ENCODE data around the gene GATAD2A. TPM values are rescaled to one million over a fixed set of nuclear protein-coding genes. Genes with fewer than 3 reads are reported as not detected.

GATAD2A gene
- total RNA-seq, 2 donors from 2014 or later, result 100 to 126 TPM

- DNase-seq (peak; percentile 52 to 58), ATAC-seq (replicated peaks in 1 of 2) (peak; percentile 94 to 96)
- Mint-ChIP-seq H3K27me3 (ENCODE audit: low read depth) (no peaks in the 10 kb centered on the region), H3K4me1 (ENCODE audit: low read depth) (peaks cover 72% of the 10 kb centered on the region), H3K4me3 (peak overlapping the region; percentile 6 to 19), H3K36me3 (ENCODE audit: insufficient read depth in 2 of 2) (peaks cover 4% of the 10 kb centered on the region in 2 donors), H3K9me3 (peaks cover 0 to 2% of the 10 kb centered on the region in 2 donors), H3K27ac (no peak overlapping the region)
These were observed 15.3 kb downstream of the GATAD2A start for GRCh38 chr19:19420570-19421298.

DNA sequence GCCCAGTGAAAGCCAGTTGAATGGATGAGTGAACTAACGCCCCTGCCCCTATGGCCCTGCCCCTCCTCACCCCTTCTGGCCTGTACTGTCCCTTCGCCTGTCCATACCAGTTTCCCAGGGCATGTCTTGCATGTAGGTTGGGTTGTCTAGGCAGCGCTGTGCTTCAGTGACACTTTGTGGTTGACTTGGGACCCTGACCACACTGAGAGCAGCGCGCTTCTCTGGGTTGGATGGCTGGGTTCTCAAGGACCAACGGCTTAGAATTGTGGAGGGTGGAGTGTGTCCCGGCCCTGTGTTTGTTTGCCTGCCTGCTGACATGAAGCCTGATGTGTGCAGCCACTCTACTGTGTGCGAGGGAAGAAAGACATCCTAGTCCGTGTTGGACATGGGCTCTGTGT, 15.8 kb downstream of the GATAD2A start:
- peaks cover 2 to 4% of the 10 kb centered on the region in 2 donors for H3K36me3 Mint-ChIP-seq (ENCODE audit: insufficient read depth in 2 of 2)
- DNase-seq (no peak), ATAC-seq (replicated peaks in 1 of 2) (no peak)
- peaks cover 0 to 2% of the 10 kb centered on the region in 2 donors for H3K9me3 Mint-ChIP-seq
- H3K4me1 Mint-ChIP-seq (ENCODE audit: low read depth), result peaks cover 72% of the 10 kb centered on the region
- no peak overlapping the region for H3K4me3 Mint-ChIP-seq
- no peaks in the 10 kb centered on the region for H3K27me3 Mint-ChIP-seq (ENCODE audit: low read depth)
- no peak overlapping the region for H3K27ac Mint-ChIP-seq

DNA sequence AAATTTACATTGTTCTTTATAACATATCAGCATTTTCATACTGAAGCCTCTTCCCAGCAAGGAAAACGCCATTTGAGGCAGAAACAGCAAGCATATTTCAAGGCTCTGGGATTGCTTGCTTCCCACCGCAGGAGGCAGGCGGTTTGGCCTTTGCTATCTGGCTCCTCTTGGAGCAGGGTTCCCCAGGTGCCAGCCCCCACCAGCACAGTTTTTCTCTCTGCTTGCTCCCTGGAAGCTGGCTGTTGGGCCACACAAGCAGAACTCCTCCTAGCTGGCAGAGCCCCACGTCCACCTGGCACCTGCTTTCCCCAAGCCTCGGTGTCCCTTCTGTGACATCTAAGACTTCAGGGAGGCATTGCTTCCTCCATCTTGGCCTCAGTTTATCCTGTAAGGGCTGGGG, 16.7 kb downstream of the GATAD2A start:
- no peak for ATAC-seq (replicated peaks in 1 of 2)
- H3K27ac Mint-ChIP-seq, result no peak overlapping the region
- H3K4me1 Mint-ChIP-seq (ENCODE audit: low read depth), result peaks cover 72% of the 10 kb centered on the region
- no peak for DNase-seq
- H3K9me3 Mint-ChIP-seq, result peaks cover 0 to 2% of the 10 kb centered on the region in 2 donors
- H3K27me3 Mint-ChIP-seq (ENCODE audit: low read depth), result no peaks in the 10 kb centered on the region
- no peak overlapping the region for H3K4me3 Mint-ChIP-seq
- H3K36me3 Mint-ChIP-seq (ENCODE audit: insufficient read depth in 2 of 2), result peaks cover 2 to 4% of the 10 kb centered on the region in 2 donors

GRCh38 chr19:19423322-19423721, 17.8 kb downstream of the GATAD2A start:
- peaks cover 0 to 2% of the 10 kb centered on the region in 2 donors for H3K9me3 Mint-ChIP-seq
- H3K27ac Mint-ChIP-seq, result no peak overlapping the region
- peaks cover 70% of the 10 kb centered on the region for H3K4me1 Mint-ChIP-seq (ENCODE audit: low read depth)
- DNase-seq (no peak), ATAC-seq (replicated peaks in 1 of 2) (no peak)
- H3K4me3 Mint-ChIP-seq, result no peak overlapping the region
- H3K27me3 Mint-ChIP-seq (ENCODE audit: low read depth), result no peaks in the 10 kb centered on the region
- peaks cover 2 to 6% of the 10 kb centered on the region in 2 donors for H3K36me3 Mint-ChIP-seq (ENCODE audit: insufficient read depth in 2 of 2)

DNA sequence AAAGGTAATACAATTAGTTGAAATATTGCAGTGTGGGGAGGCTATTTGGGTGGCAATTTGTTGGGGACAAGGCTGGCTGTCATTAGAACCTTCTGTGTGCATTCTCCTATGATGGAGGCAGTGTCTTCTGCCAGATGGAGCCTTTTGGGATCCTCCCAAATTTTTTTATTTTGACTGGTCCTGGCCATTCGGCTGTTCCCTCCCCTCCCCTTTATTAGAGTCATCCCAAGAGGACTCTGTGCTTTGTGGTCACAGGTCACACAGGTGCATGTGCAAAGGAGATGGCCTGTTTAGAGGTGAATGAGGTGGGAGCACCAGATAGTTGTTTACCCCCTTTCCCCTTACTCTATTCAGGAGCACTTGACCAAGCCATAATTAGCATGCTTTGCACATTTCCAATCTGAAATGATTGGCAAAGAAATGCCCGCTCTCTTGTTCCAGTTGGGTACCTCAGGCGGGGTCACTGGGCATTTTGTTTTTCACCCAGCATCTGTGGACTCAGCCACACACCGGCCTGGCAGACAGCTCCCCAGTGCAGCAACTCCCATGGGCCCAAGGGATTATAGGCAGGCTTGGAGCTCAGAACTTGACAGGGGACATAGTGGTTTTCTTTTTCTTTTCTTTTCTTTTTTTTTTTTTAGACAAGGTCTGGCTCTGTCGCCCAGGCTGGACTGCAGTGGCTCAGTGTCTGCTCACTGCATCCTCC, 19.8 kb downstream of the GATAD2A start:
- Mint-ChIP-seq H3K27ac (peak overlapping the region; percentile 38), H3K36me3 (ENCODE audit: insufficient read depth in 2 of 2) (peaks cover 2 to 7% of the 10 kb centered on the region in 2 donors), H3K27me3 (ENCODE audit: low read depth) (no peaks in the 10 kb centered on the region), H3K4me3 (no peak overlapping the region), H3K4me1 (ENCODE audit: low read depth) (peaks cover 59% of the 10 kb centered on the region), H3K9me3 (peaks cover 0 to 2% of the 10 kb centered on the region in 2 donors)
- DNase-seq, result no peak
- ATAC-seq (replicated peaks in 1 of 2), result no peak

GRCh38 chr19:19426216-19426615, 20.7 kb downstream of the GATAD2A start:
- peaks cover 54% of the 10 kb centered on the region for H3K4me1 Mint-ChIP-seq (ENCODE audit: low read depth)
- H3K27ac Mint-ChIP-seq, result peak overlapping the region; percentile 19

DNA sequence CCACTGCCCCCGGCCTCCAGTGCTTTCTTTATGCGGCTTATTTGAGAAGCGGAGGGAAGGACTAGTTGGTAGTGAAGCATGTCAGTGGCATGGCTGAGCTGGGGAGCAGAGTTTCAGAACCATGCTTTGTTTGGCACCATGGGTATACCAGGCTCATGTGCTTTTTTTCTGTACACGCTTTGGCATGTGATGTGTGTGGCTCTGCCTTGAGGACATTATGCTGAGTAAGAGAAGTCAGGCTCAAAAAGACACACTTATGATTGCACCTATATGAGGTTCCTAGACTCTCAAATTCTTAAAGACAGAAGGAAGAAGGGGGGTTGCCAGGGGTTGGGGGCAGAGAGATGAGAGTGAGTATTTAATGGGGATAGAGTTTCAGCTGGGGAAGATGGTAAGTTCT, 21.3 kb downstream of the GATAD2A start:
- ATAC-seq (replicated peaks in 1 of 2) (no peak), DNase-seq (no peak)
- Mint-ChIP-seq H3K27ac (no peak overlapping the region), H3K4me3 (no peak overlapping the region), H3K4me1 (ENCODE audit: low read depth) (peaks cover 54% of the 10 kb centered on the region), H3K9me3 (no peaks in the 10 kb centered on the region), H3K27me3 (ENCODE audit: low read depth) (no peaks in the 10 kb centered on the region), H3K36me3 (ENCODE audit: insufficient read depth in 2 of 2) (peaks cover 0 to 5% of the 10 kb centered on the region in 2 donors)

More at GRCh38 chr19:19426216-19426615, 20.7 kb downstream of the GATAD2A start:
- no peak overlapping the region for H3K4me3 Mint-ChIP-seq
- DNase-seq (no peak), ATAC-seq (replicated peaks in 1 of 2) (no peak)
- H3K36me3 Mint-ChIP-seq (ENCODE audit: insufficient read depth in 2 of 2), result peaks cover 0 to 5% of the 10 kb centered on the region in 2 donors
- no peaks in the 10 kb centered on the region for H3K9me3 Mint-ChIP-seq
- no peaks in the 10 kb centered on the region for H3K27me3 Mint-ChIP-seq (ENCODE audit: low read depth)

DNA sequence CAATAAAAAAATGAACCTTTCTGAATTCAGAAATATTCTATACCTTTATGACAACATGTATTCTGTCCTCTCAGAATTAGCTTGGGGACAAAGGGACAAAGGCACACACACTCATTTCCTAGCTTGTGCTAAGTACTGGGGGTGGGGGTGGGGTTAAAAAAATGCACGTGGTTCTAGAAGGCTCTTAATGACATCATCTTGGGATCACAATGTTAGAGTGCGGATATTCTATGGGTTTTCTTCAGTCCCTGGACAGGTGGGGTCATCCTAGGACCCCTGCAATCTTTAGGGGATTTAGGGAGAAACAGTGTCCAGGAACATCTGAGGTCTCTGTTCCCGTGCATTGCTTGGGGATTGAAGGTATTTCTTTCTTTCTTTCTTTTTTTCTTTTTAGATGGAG, 21.8 kb downstream of the GATAD2A start:
- ATAC-seq (replicated peaks in 1 of 2), result no peak
- Mint-ChIP-seq H3K27ac (no peak overlapping the region), H3K9me3 (no peaks in the 10 kb centered on the region), H3K27me3 (ENCODE audit: low read depth) (no peaks in the 10 kb centered on the region), H3K4me3 (no peak overlapping the region), H3K36me3 (ENCODE audit: insufficient read depth in 2 of 2) (peaks cover 0 to 5% of the 10 kb centered on the region in 2 donors), H3K4me1 (ENCODE audit: low read depth) (peaks cover 53% of the 10 kb centered on the region)
- DNase-seq, result no peak

DNA sequence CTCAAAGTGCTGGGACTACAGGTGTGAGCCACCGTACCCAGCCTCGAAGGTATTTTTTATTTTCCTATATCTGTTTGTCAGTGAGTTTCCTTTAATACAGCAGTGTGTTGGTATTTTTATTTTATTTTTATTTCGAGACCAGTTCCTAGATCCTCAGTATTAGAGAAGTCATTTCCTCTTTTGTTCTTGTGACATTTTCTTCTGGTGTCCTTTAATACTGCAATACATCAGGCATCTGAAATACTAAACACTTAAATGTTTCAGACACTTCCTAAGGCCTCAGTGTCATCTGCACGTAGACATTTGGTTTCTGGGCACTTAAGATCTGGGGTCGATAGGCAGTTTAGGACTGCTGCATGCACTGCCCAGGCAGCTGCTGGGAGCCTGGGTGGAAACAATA, 22.5 kb downstream of the GATAD2A start:
- no peak for ATAC-seq (replicated peaks in 1 of 2)
- Mint-ChIP-seq H3K4me1 (ENCODE audit: low read depth) (peaks cover 52% of the 10 kb centered on the region), H3K27ac (peak overlapping the region; percentile 84)

GRCh38 chr19:19428746-19429145, 23.3 kb downstream of the GATAD2A start:
- ATAC-seq (replicated peaks in 1 of 2), result no peak
- H3K36me3 Mint-ChIP-seq (ENCODE audit: insufficient read depth in 2 of 2), result peaks cover 0 to 3% of the 10 kb centered on the region in 2 donors
- H3K27me3 Mint-ChIP-seq (ENCODE audit: low read depth), result no peaks in the 10 kb centered on the region
- H3K27ac Mint-ChIP-seq, result no peak overlapping the region
- no peak for DNase-seq
- peaks cover 47% of the 10 kb centered on the region for H3K4me1 Mint-ChIP-seq (ENCODE audit: low read depth)
- no peak overlapping the region for H3K4me3 Mint-ChIP-seq
- no peaks in the 10 kb centered on the region for H3K9me3 Mint-ChIP-seq

More for the DNA sequence above, 22.5 kb downstream of the GATAD2A start:
- peaks cover 0 to 3% of the 10 kb centered on the region in 2 donors for H3K36me3 Mint-ChIP-seq (ENCODE audit: insufficient read depth in 2 of 2)
- no peaks in the 10 kb centered on the region for H3K27me3 Mint-ChIP-seq (ENCODE audit: low read depth)
- H3K9me3 Mint-ChIP-seq, result no peaks in the 10 kb centered on the region
- H3K4me3 Mint-ChIP-seq, result no peak overlapping the region
- DNase-seq, result no peak

GRCh38 chr19:19429361-19429760, 23.9 kb downstream of the GATAD2A start:
- peaks cover 50% of the 10 kb centered on the region for H3K4me1 Mint-ChIP-seq (ENCODE audit: low read depth)
- DNase-seq (no peak), ATAC-seq (replicated peaks in 1 of 2) (no peak)
- H3K9me3 Mint-ChIP-seq, result no peaks in the 10 kb centered on the region
- no peak overlapping the region for H3K27ac Mint-ChIP-seq
- H3K36me3 Mint-ChIP-seq (ENCODE audit: insufficient read depth in 2 of 2), result peaks cover 0 to 3% of the 10 kb centered on the region in 2 donors
- H3K27me3 Mint-ChIP-seq (ENCODE audit: low read depth), result no peaks in the 10 kb centered on the region
- H3K4me3 Mint-ChIP-seq, result no peak overlapping the region

DNA sequence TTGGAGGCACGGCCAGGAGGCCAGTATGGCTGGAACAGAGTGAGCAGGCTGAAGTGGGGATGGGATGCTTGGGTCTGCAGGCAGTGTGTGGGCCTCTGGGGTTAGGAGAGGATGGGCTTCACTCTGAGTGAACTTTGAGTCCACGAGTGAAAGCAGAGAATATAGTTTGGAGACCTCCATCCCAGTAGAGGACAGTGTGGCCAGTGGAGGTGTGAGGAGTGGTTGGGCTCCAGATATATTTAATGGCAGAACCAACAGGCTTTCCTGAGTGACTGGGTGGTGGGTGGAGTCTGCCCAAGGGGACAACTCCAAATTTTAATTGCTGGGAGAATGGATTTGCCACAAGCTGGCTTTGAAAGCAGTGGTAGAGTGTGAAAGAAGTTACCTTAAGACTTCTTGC, 27.3 kb downstream of the GATAD2A start:
- Mint-ChIP-seq H3K9me3 (no peaks in the 10 kb centered on the region), H3K27me3 (ENCODE audit: low read depth) (no peaks in the 10 kb centered on the region), H3K4me1 (ENCODE audit: low read depth) (peaks cover 38% of the 10 kb centered on the region), H3K4me3 (no peak overlapping the region), H3K27ac (peak overlapping the region; percentile 84), H3K36me3 (ENCODE audit: insufficient read depth in 2 of 2) (peaks cover 0 to 5% of the 10 kb centered on the region in 2 donors)
- DNase-seq (no peak), ATAC-seq (replicated peaks in 1 of 2) (no peak)

GRCh38 chr19:19433666-19434213, 28.3 kb downstream of the GATAD2A start:
- Mint-ChIP-seq H3K4me3 (no peak overlapping the region), H3K27me3 (ENCODE audit: low read depth) (no peaks in the 10 kb centered on the region), H3K27ac (peak overlapping the region; percentile 41), H3K4me1 (ENCODE audit: low read depth) (peaks cover 43% of the 10 kb centered on the region), H3K36me3 (ENCODE audit: insufficient read depth in 2 of 2) (peaks cover 0 to 2% of the 10 kb centered on the region in 2 donors), H3K9me3 (no peaks in the 10 kb centered on the region)
- ATAC-seq (replicated peaks in 1 of 2) (no peak), DNase-seq (no peak)
